A549 (cell line): ENCODE data around the gene PTGDS.

Experiments
- CEBPB ChIP-seq, 2 experiments: fragments of >200 bp in 1 of 2; sonication (Bioruptor Twin) in 1 of 2; formaldehyde crosslinking in 1 of 2; IDR thresholded peaks; 2 replicates each; pipeline ENCODE4 v1.6.1; 2012 to 2016
- HOXA7 ChIP-seq: fragments of 250-450 bp; sonication (Bioruptor Pico); IDR thresholded peaks from 2 replicates; pipeline ENCODE4 v1.5.0; 2020; ENCODE audit warnings: mild to moderate bottlenecking, moderate library complexity
- KDM1A ChIP-seq: fragments of 200-600 bp; sonication (generic); IDR thresholded peaks from 2 replicates; pipeline ENCODE4 v1.6.1; 2016; ENCODE audit warnings: low read depth, mild to moderate bottlenecking
- NFE2L2 ChIP-seq: fragments of 150-350 bp; conservative IDR thresholded peaks from 2 replicates; pipeline ENCODE4 v1.6.1; 2014; ENCODE audit warnings: low read length
- PHF8 ChIP-seq: fragments of 200-600 bp; sonication (generic); IDR thresholded peaks from 2 replicates; pipeline ENCODE4 v1.6.1; 2016; ENCODE audit warnings: low read depth, mild to moderate bottlenecking, antibody characterized with exemption, moderate library complexity, borderline replicate concordance
- POLR2A ChIP-seq: IDR thresholded peaks from 2 replicates; pipeline ENCODE4 v1.6.1; 2012; ENCODE audit warnings: mild to moderate bottlenecking, low read length
- POLR2AphosphoS2 ChIP-seq: conservative IDR thresholded peaks from 2 replicates; pipeline ENCODE4 v1.6.1; 2012; ENCODE audit warnings: low read length, improper control_type of control experiment, inconsistent platforms
- RAD21 ChIP-seq, 2 experiments: fragments of >200 bp in 1 of 2; sonication (Bioruptor Twin) in 1 of 2; formaldehyde crosslinking in 1 of 2; IDR thresholded peaks in 1 of 2; conservative IDR thresholded peaks in 1 of 2; 2 replicates in 1 of 2; 3 replicates in 1 of 2; pipeline ENCODE4 v1.6.1; 2012 to 2018; ENCODE audit warnings: inconsistent platforms in 1 of 2
- RNF2 ChIP-seq: fragments of 200-600 bp; sonication (generic); IDR thresholded peaks from 2 replicates; pipeline ENCODE4 v1.6.1; 2016; ENCODE audit warnings: low read depth, mild to moderate bottlenecking, antibody characterized with exemption, moderate library complexity, borderline replicate concordance
- SMC3 ChIP-seq: fragments of >200 bp; sonication (Bioruptor Twin); formaldehyde crosslinking; IDR thresholded peaks from 3 replicates; pipeline ENCODE4 v1.6.1; 2018; ENCODE audit warnings: inconsistent platforms
- TF ChIP-seq, protein P1 (sequence below): fragments of 450-650 bp; IDR thresholded peaks from 2 replicates; pipeline ENCODE4 v1.6.1; 2014; ENCODE audit warnings: antibody characterized with exemption
- TF ChIP-seq, protein P2 (sequence below): fragments of >200 bp; sonication (Bioruptor Twin); formaldehyde crosslinking; IDR thresholded peaks from 3 replicates; pipeline ENCODE4 v1.5.1; 2016
- TF ChIP-seq, protein P3 (sequence below): IDR thresholded peaks from 2 replicates; pipeline ENCODE4 v1.6.1; 2012; ENCODE audit warnings: low read depth, borderline replicate concordance

DNA sequence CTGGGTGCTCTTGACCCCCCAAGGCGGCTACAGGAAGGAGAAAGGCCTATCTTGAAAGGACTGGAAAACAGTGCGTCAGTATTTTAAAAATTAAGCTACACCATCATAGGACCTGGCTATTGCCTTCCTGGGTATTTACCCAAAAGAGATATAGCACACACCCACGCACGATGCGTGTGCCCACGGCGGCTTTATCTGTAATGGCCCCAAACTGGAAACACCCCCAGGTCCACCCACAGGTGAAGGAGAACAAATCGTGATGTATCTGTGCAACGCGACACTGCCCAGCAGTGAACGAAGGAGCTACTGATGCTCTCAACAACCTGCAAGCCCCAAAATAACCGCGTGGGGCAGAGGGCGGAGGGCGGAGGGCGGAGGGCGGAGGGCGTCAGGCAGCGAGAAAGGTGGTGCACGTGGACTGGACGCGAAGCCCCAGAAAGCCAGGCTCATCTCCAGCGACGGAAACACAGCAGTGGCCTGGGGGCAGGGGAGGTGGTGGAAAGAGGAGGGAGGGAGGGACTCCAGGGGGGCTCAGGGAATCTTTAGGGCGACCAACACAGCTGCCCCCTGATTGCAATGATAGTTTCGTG lies 12.4 kb upstream of the PTGDS start:
- TF ChIP-seq RNF2, result no peak
- TF ChIP-seq, protein P1, sequence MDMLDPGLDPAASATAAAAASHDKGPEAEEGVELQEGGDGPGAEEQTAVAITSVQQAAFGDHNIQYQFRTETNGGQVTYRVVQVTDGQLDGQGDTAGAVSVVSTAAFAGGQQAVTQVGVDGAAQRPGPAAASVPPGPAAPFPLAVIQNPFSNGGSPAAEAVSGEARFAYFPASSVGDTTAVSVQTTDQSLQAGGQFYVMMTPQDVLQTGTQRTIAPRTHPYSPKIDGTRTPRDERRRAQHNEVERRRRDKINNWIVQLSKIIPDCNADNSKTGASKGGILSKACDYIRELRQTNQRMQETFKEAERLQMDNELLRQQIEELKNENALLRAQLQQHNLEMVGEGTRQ, result no peak
- TF ChIP-seq PHF8, result no peak
- no peak for TF ChIP-seq CEBPB (IDR thresholded peaks at IDR 0.05)
- TF ChIP-seq, protein P2, sequence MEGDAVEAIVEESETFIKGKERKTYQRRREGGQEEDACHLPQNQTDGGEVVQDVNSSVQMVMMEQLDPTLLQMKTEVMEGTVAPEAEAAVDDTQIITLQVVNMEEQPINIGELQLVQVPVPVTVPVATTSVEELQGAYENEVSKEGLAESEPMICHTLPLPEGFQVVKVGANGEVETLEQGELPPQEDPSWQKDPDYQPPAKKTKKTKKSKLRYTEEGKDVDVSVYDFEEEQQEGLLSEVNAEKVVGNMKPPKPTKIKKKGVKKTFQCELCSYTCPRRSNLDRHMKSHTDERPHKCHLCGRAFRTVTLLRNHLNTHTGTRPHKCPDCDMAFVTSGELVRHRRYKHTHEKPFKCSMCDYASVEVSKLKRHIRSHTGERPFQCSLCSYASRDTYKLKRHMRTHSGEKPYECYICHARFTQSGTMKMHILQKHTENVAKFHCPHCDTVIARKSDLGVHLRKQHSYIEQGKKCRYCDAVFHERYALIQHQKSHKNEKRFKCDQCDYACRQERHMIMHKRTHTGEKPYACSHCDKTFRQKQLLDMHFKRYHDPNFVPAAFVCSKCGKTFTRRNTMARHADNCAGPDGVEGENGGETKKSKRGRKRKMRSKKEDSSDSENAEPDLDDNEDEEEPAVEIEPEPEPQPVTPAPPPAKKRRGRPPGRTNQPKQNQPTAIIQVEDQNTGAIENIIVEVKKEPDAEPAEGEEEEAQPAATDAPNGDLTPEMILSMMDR, result no peak
- no peak for TF ChIP-seq RAD21 (conservative IDR thresholded peaks at IDR 0.05 in 1 of 2, IDR thresholded peaks at IDR 0.05 in 1 of 2)
- TF ChIP-seq, protein P3, sequence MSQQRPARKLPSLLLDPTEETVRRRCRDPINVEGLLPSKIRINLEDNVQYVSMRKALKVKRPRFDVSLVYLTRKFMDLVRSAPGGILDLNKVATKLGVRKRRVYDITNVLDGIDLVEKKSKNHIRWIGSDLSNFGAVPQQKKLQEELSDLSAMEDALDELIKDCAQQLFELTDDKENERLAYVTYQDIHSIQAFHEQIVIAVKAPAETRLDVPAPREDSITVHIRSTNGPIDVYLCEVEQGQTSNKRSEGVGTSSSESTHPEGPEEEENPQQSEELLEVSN, result no peak
- TF ChIP-seq POLR2A, result no peak
- no peak for TF ChIP-seq SMC3
- no peak for TF ChIP-seq NFE2L2
- no peak for TF ChIP-seq HOXA7
- TF ChIP-seq KDM1A, result no peak
- TF ChIP-seq POLR2AphosphoS2, result no peak
